Esophagus squamous epithelium (tissue), 4 donors: Measurements from ENCODE around the gene HACD2.

Experiments
- POLR2A ChIP-seq, 4 donors: fragments of 450-650 bp; IDR thresholded peaks; one replicate each; pipeline ENCODE4 v1.6.1; 2017; ENCODE audit warnings: antibody characterized with exemption in 4 of 4, mild to moderate bottlenecking in 4 of 4, moderate library complexity in 3 of 4
- TF ChIP-seq, protein P1 (sequence below), 6 experiments: fragments of 450-650 bp in 4 of 6; fragments of 200-600 bp in 2 of 6; sonication (generic) in 2 of 6; IDR thresholded peaks; one replicate each; pipeline ENCODE4 v1.5.1; 2016 to 2019; ENCODE audit warnings: antibody characterized with exemption in 6 of 6, mild to moderate bottlenecking in 4 of 6, moderate library complexity in 4 of 6

DNA sequence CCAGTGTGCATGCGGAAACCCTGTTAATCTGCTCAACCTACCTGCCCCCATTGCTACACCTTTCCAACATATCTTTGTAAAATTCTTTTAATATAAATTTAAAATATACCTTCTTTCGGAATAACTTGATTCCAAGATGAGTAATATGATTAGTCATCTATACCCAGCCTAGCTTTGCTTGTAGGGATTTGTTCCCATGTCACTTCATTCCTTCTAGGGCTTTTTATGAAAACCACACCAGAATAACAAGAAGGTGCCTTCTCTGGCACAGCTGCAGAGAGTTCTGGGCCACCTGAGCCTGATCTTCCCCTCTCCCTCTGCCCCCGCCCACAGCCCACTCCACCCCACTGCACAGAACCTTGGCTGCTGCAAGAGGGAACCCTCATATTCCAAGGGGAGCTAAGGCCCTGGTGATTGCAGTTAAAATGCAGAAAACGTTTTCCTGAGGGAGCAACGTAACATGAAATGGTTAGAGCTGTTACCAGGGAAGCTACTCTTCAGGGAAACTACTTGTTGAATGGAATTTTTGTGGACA, 38.6 kb upstream of the HACD2 start:
- TF ChIP-seq, protein P1, sequence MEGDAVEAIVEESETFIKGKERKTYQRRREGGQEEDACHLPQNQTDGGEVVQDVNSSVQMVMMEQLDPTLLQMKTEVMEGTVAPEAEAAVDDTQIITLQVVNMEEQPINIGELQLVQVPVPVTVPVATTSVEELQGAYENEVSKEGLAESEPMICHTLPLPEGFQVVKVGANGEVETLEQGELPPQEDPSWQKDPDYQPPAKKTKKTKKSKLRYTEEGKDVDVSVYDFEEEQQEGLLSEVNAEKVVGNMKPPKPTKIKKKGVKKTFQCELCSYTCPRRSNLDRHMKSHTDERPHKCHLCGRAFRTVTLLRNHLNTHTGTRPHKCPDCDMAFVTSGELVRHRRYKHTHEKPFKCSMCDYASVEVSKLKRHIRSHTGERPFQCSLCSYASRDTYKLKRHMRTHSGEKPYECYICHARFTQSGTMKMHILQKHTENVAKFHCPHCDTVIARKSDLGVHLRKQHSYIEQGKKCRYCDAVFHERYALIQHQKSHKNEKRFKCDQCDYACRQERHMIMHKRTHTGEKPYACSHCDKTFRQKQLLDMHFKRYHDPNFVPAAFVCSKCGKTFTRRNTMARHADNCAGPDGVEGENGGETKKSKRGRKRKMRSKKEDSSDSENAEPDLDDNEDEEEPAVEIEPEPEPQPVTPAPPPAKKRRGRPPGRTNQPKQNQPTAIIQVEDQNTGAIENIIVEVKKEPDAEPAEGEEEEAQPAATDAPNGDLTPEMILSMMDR (IDR thresholded peaks at IDR 0.05), result no peak
- TF ChIP-seq POLR2A (IDR thresholded peaks at IDR 0.05), result no peak
